Hematopoietic multipotent progenitor cell treated with erythropoietin and hydrocortisone succinate and interleukin-3 and kit ligand, for 6 days (in vitro differentiated cells): ENCODE measurements around the gene ATXN7L3.
"Not testable (repeated sequence)": the region's sequence is repeated elsewhere in the genome, so short reads cannot be mapped to it uniquely, and the experiment has no call there.

Experiments
- DNase-seq: peaks from one replicate; pipeline ENCODE4 v3.0.0-alpha.2; 2015

Gene ATXN7L3

GRCh38 chr17:44170499-44171201 lies 29.0 kb downstream of the ATXN7L3 start, which contains the start of gene ASB16:
TSS of gene ASB16 (plus strand) at chr17:44170704. CDS start at chr17:44170790, 86 bp downstream.
- no peak for DNase-seq

- no peak for DNase-seq
These were observed 29.6 kb downstream of the ATXN7L3 start for GRCh38 chr17:44170135-44170498.

GRCh38 chr17:44167181-44167861 lies 32.4 kb downstream of the ATXN7L3 start:
- DNase-seq, result no peak

- DNase-seq, result no peak
These were observed 35.2 kb downstream of the ATXN7L3 start for GRCh38 chr17:44164476-44164875.

GRCh38 chr17:44159519-44160210 lies 40.0 kb downstream of the ATXN7L3 start:
- peak; percentile 92 for DNase-seq

- DNase-seq, result no peak
These were observed 44.2 kb downstream of the ATXN7L3 start for GRCh38 chr17:44155488-44155887.

- no peak for DNase-seq
These were observed 46.8 kb downstream of the ATXN7L3 start for GRCh38 chr17:44152875-44153274.

- DNase-seq, result no peak
These were observed 49.8 kb downstream of the ATXN7L3 start for GRCh38 chr17:44149750-44150329.

GRCh38 chr17:44149066-44149465 lies 50.6 kb downstream of the ATXN7L3 start:
- not testable (repeated sequence) for DNase-seq

- DNase-seq, result no peak
These were observed 51.9 kb downstream of the ATXN7L3 start for GRCh38 chr17:44147812-44148211.

GRCh38 chr17:44146375-44147346 lies 53.0 kb downstream of the ATXN7L3 start:
- DNase-seq, result no peak

GRCh38 chr17:44144966-44145739 lies 54.5 kb downstream of the ATXN7L3 start:
- no peak for DNase-seq

- not testable (repeated sequence) for DNase-seq
These were observed 55.8 kb downstream of the ATXN7L3 start for GRCh38 chr17:44143921-44144320.
